Activated naive CD8-positive, alpha-beta T cell treated with anti-CD3 and anti-CD28 coated beads, Interleukin-2, amount 10 ng/mL, durations not matched to agents 7 days and 5 days (primary cell): ENCODE data around the gene PTGES3. TPM values are rescaled to one million over a fixed set of nuclear protein-coding genes. Genes with fewer than 3 reads are reported as not detected.
A peak's percentile ranks its signal among the peaks of the same experiment; 100 is the strongest.
"Not testable (repeated sequence)": the region's sequence is repeated elsewhere in the genome, so short reads cannot be mapped to it uniquely, and the experiment has no call there.

Experiments
- ATAC-seq: fragments of 150-1000 bp; cut with Tn5 transposase; one replicate; pipeline ENCODE4 v1.10.0; 2021; ENCODE audit warnings: low read depth, moderate library complexity
- POLR2A ChIA-PET: fragments of 350-600 bp; sonication (Branson Sonifier 250); formaldehyde crosslinking; loops from one replicate; lab custom pipeline; 2021; ENCODE audit warnings: antibody characterized with exemption; lab: Charles Lee
- DNase-seq: peaks from one replicate; pipeline ENCODE4 v3.0.0; 2021
- H3K27ac Mint-ChIP-seq: one replicate; pipeline ENCODE4 v1.8.0; 2022; ENCODE audit warnings: mild to moderate bottlenecking, mixed read lengths
- H3K27me3 Mint-ChIP-seq: one replicate; pipeline ENCODE4 v1.8.0; 2022; ENCODE audit warnings: mild to moderate bottlenecking, moderate library complexity, mixed read lengths
- H3K36me3 Mint-ChIP-seq: one replicate; pipeline ENCODE4 v1.8.0; 2021; ENCODE audit warnings: mild to moderate bottlenecking, mixed read lengths
- H3K4me1 Mint-ChIP-seq: one replicate; pipeline ENCODE4 v1.8.0; 2021; ENCODE audit warnings: mixed read lengths
- H3K4me3 Mint-ChIP-seq: one replicate; pipeline ENCODE4 v1.8.0; 2022; ENCODE audit warnings: mild to moderate bottlenecking, moderate library complexity, mixed read lengths
- H3K9me3 Mint-ChIP-seq: one replicate; pipeline ENCODE4 v1.8.0; 2021; ENCODE audit warnings: mixed read lengths
- total RNA-seq, 2 experiments: library from RNA; stranded (reverse); gene quantifications; one replicate each; pipeline ENCODE4 v1.2.3, GENCODE V29; 2021

Gene PTGES3
- total RNA-seq, 2 experiments from 2014 or later, result 210 to 217 TPM

- H3K4me1 Mint-ChIP-seq, result peaks cover 68% of the 10 kb centered on the region
- H3K27me3 Mint-ChIP-seq, result no peaks in the 10 kb centered on the region
- DNase-seq (no peak), ATAC-seq (no peak)
- peak overlapping the region; percentile 86 for H3K27ac Mint-ChIP-seq
- POLR2A ChIA-PET, result interaction anchor here (1.9 to 8.9 kb wide), 2 partner anchors 11 to 34 kb away, joined by 4 to 105 read pairs; partner anchors contain the start of gene PTGES3
- H3K4me3 Mint-ChIP-seq, result peak overlapping the region; percentile 97
- H3K36me3 Mint-ChIP-seq, result peaks cover 51% of the 10 kb centered on the region
- H3K9me3 Mint-ChIP-seq, result no peaks in the 10 kb centered on the region
Observed at GRCh38 chr12:56720731-56721151, 32.7 kb upstream of the PTGES3 start.

- ATAC-seq, result no peak
- peaks cover 57% of the 10 kb centered on the region for H3K36me3 Mint-ChIP-seq
- no peak for DNase-seq
- peak overlapping the region; percentile 86 for H3K27ac Mint-ChIP-seq
- POLR2A ChIA-PET, result interaction anchor here (0.5 to 8.9 kb wide), 5 partner anchors 9 to 189 kb away, joined by 4 to 105 read pairs (median 4); partner anchors contain the start of genes ATP5F1B and PTGES3
- no peaks in the 10 kb centered on the region for H3K27me3 Mint-ChIP-seq
- H3K9me3 Mint-ChIP-seq, result no peaks in the 10 kb centered on the region
- peaks cover 72% of the 10 kb centered on the region for H3K4me1 Mint-ChIP-seq
- peak overlapping the region; percentile 97 for H3K4me3 Mint-ChIP-seq
Observed at GRCh38 chr12:56719056-56719455, 31.0 kb upstream of the PTGES3 start.

GRCh38 chr12:56718636-56719035 is 30.6 kb upstream of the PTGES3 start:
- peaks cover 55% of the 10 kb centered on the region for H3K36me3 Mint-ChIP-seq
- H3K9me3 Mint-ChIP-seq, result no peaks in the 10 kb centered on the region
- DNase-seq (no peak), ATAC-seq (no peak)
- H3K4me1 Mint-ChIP-seq, result peaks cover 70% of the 10 kb centered on the region
- peak overlapping the region; percentile 86 for H3K27ac Mint-ChIP-seq
- POLR2A ChIA-PET, result interaction anchor here (1.9 to 8.9 kb wide), 2 partner anchors 32 to 73 kb away, joined by 5 to 105 read pairs; partner anchors contain the start of genes ATP5F1B and PTGES3
- peak overlapping the region; percentile 97 for H3K4me3 Mint-ChIP-seq
- no peaks in the 10 kb centered on the region for H3K27me3 Mint-ChIP-seq

DNA sequence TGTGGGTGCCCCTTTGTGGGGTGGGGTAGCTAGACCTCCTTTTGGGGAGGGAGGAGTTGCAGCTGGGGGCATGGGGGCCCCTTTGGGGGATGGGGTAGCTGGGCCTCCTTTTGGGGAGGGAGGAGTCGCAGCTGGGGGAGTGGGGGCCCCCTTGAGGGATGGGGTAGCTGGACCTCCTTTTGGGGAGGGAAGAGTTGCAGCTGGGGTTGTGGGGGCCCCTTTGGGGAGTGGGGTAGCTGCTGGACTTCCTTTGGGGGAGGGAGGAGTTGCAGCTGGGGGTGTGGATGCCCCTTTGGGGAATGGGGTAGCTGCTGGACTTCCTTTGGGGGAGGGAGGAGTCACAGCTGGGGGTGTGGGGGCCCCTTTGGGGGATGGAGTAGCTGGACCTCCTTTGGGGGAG is 30.1 kb upstream of the PTGES3 start:
- Mint-ChIP-seq H3K27me3 (no peaks in the 10 kb centered on the region), H3K27ac (no peak overlapping the region), H3K4me3 (no peak overlapping the region), H3K4me1 (peaks cover 65% of the 10 kb centered on the region), H3K36me3 (peaks cover 55% of the 10 kb centered on the region), H3K9me3 (no peaks in the 10 kb centered on the region)
- ATAC-seq, result no peak
- POLR2A ChIA-PET, result interaction anchor here (0.6 to 8.9 kb wide), 3 partner anchors 18 to 73 kb away, joined by 5 to 105 read pairs (median 5); partner anchors contain the start of genes ATP5F1B and PTGES3
- DNase-seq, result no peak

- Mint-ChIP-seq H3K36me3 (peaks cover 57% of the 10 kb centered on the region), H3K9me3 (no peaks in the 10 kb centered on the region), H3K4me3 (peak overlapping the region; percentile 15), H3K4me1 (peaks cover 57% of the 10 kb centered on the region), H3K27me3 (no peaks in the 10 kb centered on the region), H3K27ac (peak overlapping the region; percentile 71)
- no peak for ATAC-seq
- POLR2A ChIA-PET, result interaction anchor here (0.6 to 8.9 kb wide), 6 partner anchors 8 to 72 kb away, joined by 3 to 105 read pairs (median 4); partner anchors contain the start of genes ATP5F1B, NACA and PTGES3
- no peak for DNase-seq
Observed at GRCh38 chr12:56716933-56717880, 29.1 kb upstream of the PTGES3 start.

- peak overlapping the region; percentile 71 for H3K27ac Mint-ChIP-seq
- H3K27me3 Mint-ChIP-seq, result no peaks in the 10 kb centered on the region
- DNase-seq, result no peak
- peaks cover 57% of the 10 kb centered on the region for H3K36me3 Mint-ChIP-seq
- no peaks in the 10 kb centered on the region for H3K9me3 Mint-ChIP-seq
- no peak for ATAC-seq
- POLR2A ChIA-PET, result interaction anchor here (0.6 to 8.9 kb wide), 4 partner anchors 9 to 30 kb away, joined by 3 to 105 read pairs (median 4); partner anchors contain the start of genes NACA and PTGES3
- peak overlapping the region; percentile 2 for H3K4me3 Mint-ChIP-seq
- H3K4me1 Mint-ChIP-seq, result peaks cover 50% of the 10 kb centered on the region
Observed at GRCh38 chr12:56716458-56716857, 28.4 kb upstream of the PTGES3 start.

DNA sequence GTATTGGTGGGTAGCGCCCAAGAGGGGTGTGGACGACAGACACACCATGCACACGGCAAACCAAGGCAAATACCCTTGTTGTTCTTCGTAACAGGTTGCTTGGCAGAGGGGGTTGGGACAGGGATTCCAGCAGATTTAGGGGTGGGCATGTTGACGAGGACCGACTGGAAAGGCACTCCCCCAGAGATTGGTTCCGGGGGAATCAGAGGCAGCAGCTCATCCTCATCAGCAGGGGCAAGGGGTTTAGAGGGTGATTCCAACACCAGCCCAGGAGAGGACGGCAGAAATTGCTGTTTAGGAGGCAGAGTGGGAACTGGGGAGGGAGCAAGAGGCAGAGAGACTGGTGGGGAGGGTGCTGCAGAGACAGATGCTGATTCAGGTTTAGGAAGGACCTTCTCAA is 27.7 kb upstream of the PTGES3 start:
- peaks cover 45% of the 10 kb centered on the region for H3K4me1 Mint-ChIP-seq
- DNase-seq (peak; percentile 13), ATAC-seq (no peak)
- no peaks in the 10 kb centered on the region for H3K9me3 Mint-ChIP-seq
- no peaks in the 10 kb centered on the region for H3K27me3 Mint-ChIP-seq
- H3K4me3 Mint-ChIP-seq, result no peak overlapping the region
- peak overlapping the region; percentile 71 for H3K27ac Mint-ChIP-seq
- POLR2A ChIA-PET, result interaction anchor here (1.1 to 8.9 kb wide), 2 partner anchors 9 to 29 kb away, joined by 3 to 105 read pairs; partner anchors contain the start of gene PTGES3
- H3K36me3 Mint-ChIP-seq, result peaks cover 58% of the 10 kb centered on the region

GRCh38 chr12:56714431-56714929 is 26.4 kb upstream of the PTGES3 start:
- no peak for ATAC-seq
- Mint-ChIP-seq H3K27me3 (no peaks in the 10 kb centered on the region), H3K9me3 (no peaks in the 10 kb centered on the region), H3K4me1 (peaks cover 32% of the 10 kb centered on the region), H3K36me3 (peaks cover 45% of the 10 kb centered on the region), H3K4me3 (no peak overlapping the region), H3K27ac (no peak overlapping the region)
- no peak for DNase-seq
- POLR2A ChIA-PET, result interaction anchor here (0.8 to 1.2 kb wide), 3 partner anchors 26 to 34 kb away, joined by 3 to 4 read pairs (median 3); partner anchors contain the start of gene PTGES3

DNA sequence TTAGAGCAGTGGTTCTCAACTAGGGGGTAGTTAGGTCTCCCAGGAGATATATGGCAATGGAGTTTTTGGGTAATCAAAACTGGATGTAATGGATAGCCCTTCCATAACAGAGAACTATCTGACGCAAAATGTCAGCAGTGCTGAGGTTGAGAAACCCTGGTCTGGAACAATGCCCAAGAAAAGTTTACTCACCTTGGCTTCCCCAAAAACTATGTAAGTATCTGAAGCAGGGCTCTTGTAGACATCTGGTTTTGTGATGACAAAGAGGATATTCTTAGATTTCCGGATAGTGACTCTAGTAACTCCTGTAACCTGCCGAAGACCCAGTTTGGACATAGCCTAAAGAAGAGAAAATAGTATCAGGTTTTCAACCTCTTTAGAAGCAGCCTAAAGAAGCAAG is 25.3 kb upstream of the PTGES3 start:
- Mint-ChIP-seq H3K4me1 (peaks cover 24% of the 10 kb centered on the region), H3K4me3 (no peak overlapping the region), H3K27ac (no peak overlapping the region), H3K9me3 (no peaks in the 10 kb centered on the region), H3K36me3 (peaks cover 36% of the 10 kb centered on the region), H3K27me3 (peaks cover 3% of the 10 kb centered on the region)
- DNase-seq (no peak), ATAC-seq (no peak)
- POLR2A ChIA-PET, result no interaction called here

DNA sequence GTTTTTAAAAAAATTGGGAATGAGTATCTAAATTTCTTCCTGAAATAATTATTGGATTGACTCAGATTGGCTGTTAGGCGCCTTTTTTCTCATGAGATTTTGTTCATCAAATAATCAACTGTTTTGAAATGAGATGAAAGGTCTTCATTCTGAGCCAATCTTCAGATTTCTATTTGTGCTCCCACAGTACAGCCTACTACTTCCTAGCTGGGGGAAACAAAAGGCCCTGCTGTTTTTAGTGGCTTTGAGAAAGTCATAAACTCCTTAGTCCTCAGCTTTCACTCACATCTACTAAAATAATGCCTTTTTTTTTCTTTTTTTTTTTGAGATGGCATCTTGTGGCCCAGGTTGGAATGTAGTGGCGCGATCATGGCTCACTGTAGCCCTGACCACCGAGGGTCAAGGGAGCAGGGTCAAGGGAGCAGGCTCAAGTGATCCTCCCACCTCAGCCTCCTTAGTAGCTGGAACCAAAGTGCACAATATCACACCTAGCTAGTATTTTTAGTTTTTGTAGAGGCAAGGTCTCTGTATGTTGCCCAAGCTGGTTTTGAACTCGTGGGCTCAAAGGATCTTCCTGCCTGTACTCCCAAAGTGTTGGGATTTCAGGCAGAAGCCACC is 21.8 kb upstream of the PTGES3 start:
- Mint-ChIP-seq H3K9me3 (no peaks in the 10 kb centered on the region), H3K27ac (no peak overlapping the region), H3K27me3 (peaks cover 3% of the 10 kb centered on the region), H3K4me1 (peaks cover 5% of the 10 kb centered on the region), H3K36me3 (peaks cover 24% of the 10 kb centered on the region), H3K4me3 (no peak overlapping the region)
- POLR2A ChIA-PET, result interaction anchor here (0.6 to 1.3 kb wide), 7 partner anchors 10 to 43 kb away, joined by 3 to 6 read pairs (median 4); partner anchors contain the start of genes NACA and PTGES3
- DNase-seq (no peak), ATAC-seq (no peak)

DNA sequence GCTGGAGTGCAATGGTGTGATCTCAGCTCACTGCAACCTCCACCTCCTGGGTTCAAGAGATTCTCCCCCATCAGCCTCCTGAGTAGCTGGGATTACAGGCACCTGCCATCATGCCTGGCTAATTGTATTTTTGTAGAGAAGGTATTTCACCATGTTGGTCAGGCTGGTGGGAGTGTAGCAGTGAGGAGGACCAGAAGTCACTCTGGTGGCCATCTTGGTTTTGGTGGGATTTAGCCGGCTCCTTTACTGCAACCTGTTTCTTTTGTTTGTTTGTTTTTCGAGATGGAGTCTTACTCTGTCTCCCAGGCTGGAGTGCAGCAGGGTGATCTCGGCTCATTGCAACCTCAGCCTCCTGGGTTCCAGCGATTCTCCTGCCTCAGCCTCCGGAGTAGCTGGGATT is 16.4 kb upstream of the PTGES3 start:
- not testable (repeated sequence) for H3K4me3 Mint-ChIP-seq, H3K27me3 Mint-ChIP-seq, DNase-seq, H3K9me3 Mint-ChIP-seq, ATAC-seq, H3K27ac Mint-ChIP-seq, H3K36me3 Mint-ChIP-seq, H3K4me1 Mint-ChIP-seq
- POLR2A ChIA-PET, result interaction anchor here (1.3 kb wide), 1 partner anchor 12 kb away, joined by 3 read pairs; no protein-coding TSS in a partner anchor

- Mint-ChIP-seq H3K4me3 (no peak overlapping the region), H3K4me1 (peaks cover 12% of the 10 kb centered on the region), H3K36me3 (no peaks in the 10 kb centered on the region), H3K27me3 (peaks cover 4% of the 10 kb centered on the region), H3K9me3 (no peaks in the 10 kb centered on the region), H3K27ac (peak overlapping the region; percentile 15)
- DNase-seq (peak; percentile 3), ATAC-seq (no peak)
- POLR2A ChIA-PET, result interaction anchor here (0.7 to 1.8 kb wide), 3 partner anchors 11 to 71 kb away, joined by 3 to 8 read pairs (median 6); partner anchors contain the start of gene PTGES3
Observed at GRCh38 chr12:56699020-56699661, 11.1 kb upstream of the PTGES3 start.
